Activated T-cell treated with anti-CD3 and anti-CD28 coated beads for 24 hours (primary cell): ENCODE results near the gene MT2A.

Experiments used
- DNase-seq: peaks from one replicate; pipeline ENCODE4 v3.0.0-alpha.2; 2020; ENCODE audit warnings: low read depth

MT2A gene

DNA sequence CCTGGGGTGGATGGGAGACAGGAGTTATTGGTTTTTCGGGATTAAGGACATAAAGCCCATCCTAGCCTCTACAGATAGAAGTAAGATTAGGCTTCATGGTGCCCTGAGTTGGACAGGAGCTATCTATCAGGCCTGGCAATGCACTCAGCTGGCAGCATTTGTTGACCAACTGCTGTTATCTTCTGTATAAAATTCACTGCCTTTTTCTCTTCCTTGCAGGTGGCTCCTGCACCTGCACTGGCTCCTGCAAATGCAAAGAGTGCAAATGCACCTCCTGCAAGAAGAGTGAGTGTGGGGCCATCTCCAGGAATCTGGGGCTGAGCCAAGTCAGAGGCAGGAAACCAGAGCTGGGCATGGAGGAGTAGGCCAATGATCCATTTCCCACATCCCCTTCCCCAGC, 30.7 kb downstream of the MT2A start:
- no peak for DNase-seq

DNA sequence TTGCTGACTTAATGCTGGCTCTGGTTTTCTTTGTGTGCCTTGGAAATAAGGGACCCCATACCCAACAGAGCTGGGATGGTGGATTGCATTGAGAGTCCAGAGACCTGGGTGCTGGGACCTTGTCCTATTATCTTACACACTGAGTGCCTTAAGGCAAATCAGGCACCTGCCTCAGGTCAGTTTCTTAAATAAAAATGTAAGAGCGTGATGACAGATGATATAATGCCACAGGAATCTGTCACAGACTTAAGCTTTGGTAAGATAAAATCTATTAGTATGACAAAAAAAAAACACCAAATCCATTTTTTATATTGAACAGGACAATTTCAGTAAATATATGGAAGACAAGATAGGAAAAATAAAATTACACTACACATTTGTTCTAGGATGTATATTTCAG, 31.7 kb downstream of the MT2A start:
- DNase-seq: no peak

- DNase-seq: no peak
These were observed 32.8 kb downstream of the MT2A start for GRCh38 chr16:56641166-56641565.

GRCh38 chr16:56643080-56643778, 34.8 kb downstream of the MT2A start:
- peak; percentile 69 for DNase-seq

DNA sequence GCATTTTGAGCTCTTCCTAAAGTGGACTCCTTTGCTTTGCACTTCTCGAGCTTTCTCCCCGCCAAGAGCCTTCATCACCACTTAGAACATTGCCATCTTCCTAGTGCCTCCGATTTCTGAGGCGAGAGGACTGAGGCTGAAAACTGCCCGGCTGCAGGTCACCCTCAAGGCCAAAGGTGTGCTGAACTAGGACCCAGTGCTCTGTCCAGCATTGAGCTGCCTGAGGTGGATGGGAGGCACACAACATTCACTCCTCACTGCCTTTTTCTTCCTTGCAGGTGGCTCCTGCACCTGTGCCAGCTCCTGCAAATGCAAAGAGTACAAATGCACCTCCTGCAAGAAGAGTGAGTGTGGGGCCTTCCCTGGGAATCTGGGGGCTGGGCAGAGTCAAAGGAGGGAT, 35.4 kb downstream of the MT2A start:
- DNase-seq: no peak

- DNase-seq: no peak
These were observed 36.9 kb downstream of the MT2A start for GRCh38 chr16:56645311-56645710.

DNA sequence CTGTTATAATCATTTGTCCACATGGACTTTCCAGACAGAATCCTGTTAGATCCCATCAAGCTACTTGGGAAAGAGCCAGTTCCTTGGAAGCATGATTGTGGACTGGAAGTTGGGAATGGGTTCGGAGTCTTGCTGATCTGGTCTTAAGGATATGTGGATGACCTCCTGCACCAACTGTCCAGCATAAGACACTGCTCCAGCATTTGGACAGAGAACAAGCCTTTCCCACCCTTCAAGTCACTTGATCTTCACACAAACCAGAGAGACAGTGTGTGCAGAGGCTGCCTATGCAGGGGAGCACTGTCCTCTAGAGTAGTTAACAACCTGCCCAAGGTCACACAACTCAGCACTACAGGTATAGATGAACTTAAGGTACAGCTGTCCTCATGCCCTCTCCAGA, 37.5 kb downstream of the MT2A start:
- no peak for DNase-seq

- DNase-seq: no peak
These were observed 39.5 kb downstream of the MT2A start for GRCh38 chr16:56647641-56648431.

GRCh38 chr16:56649271-56649670, 40.9 kb downstream of the MT2A start:
- DNase-seq: no peak

DNA sequence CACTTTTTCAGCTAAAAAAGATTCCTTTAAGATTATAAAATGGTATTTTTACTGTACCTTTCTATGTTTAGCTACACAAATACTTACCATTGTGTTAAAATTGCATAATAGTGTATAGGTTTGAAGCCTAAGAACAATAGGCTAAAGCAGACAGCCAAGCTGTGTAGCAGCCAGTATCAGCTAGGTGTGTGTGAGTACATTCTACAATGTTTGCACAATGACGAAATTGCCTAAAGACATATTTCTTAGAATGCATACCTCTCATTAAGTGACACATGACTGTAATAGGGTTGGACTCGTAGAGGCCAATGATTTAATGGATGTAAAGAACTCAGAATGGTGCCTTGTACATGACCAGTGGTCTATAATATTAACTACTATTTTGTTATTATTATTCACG, 41.4 kb downstream of the MT2A start:
- no peak for DNase-seq

GRCh38 chr16:56651586-56651985, 43.2 kb downstream of the MT2A start, which contains the start of gene MT1B:
Gene MT1B, plus strand, starts transcription at chr16:56651886. Its CDS starts 68 bp downstream, at chr16:56651954.
- no peak for DNase-seq

GRCh38 chr16:56652600-56652999, 44.2 kb downstream of the MT2A start:
- no peak for DNase-seq

DNA sequence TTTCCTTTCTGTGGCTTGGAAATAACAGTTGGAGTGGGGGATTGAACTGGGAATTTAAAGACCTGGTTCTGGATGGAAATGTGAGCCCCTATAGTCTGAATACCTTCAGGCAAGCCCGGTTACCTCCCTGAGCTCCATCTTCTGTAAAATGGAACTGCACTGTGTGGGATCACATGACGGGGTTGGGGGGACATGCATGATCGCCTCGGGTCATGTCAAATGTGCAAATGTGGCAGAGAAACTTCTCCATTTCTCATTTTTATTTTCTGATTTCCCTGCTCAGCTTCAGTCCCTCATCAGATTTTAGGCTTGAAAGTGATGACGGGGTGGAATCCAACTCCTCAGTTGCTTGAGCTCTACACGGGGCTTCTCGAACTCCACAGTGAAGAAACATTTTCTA, 44.8 kb downstream of the MT2A start:
- no peak for DNase-seq

DNA sequence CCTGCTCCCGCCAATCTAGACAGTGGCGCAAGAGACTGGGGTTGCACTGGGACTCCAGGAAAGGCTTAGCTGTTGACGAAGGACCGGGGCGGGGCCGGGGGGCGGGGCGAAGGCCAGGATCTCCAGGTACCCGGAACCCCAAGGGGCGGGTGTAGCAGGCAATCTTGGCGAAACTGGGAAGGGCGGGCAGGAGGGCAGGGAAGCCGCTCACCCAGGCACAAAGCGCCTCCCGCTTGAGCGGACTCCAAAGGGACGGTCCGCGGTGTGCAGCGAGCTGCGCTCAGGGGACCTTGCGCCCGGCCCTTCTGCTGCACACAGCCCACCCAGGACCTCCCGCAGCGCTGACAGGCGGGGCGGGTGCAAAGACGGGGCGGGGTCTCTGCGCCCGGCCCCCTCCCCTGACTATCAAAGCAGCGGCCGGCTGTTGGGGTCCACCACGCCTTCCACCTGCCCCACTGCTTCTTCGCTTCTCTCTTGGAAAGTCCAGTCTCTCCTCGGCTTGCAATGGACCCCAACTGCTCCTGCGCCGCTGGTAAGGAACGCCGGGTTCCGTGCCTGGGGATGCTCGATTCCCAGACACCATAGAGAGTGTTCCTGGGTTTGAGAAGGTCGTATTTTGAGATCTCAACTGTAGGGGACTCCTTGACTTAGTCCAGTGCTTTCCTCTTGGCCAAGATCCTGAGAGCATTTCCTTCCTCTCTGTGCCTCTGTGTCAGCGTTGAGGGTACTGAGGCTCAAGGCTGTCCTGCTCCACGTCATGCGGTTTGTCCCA, 49.4 kb downstream of the MT2A start, which contains the start of gene MT1F:
Gene MT1F, plus strand, starts transcription at position 405 of the 772 bp plus-strand sequence. Its CDS starts 100 bp downstream, at position 505.
- peak; percentile 64 for DNase-seq

- DNase-seq: no peak
These were observed 50.0 kb downstream of the MT2A start for GRCh38 chr16:56658327-56658875.
